HEK293 (cell line): ENCODE results near the gene FGFR4.

Experiments
- EGR2 ChIP-seq: fragments of 450-650 bp; formaldehyde crosslinking; IDR thresholded peaks from 2 replicates; pipeline ENCODE4 v1.5.1; 2016; ENCODE audit warnings: low read depth, missing biosample characterization, missing genetic modification characterization
- GLIS2 ChIP-seq: fragments of 450-650 bp; formaldehyde crosslinking; IDR thresholded peaks from 2 replicates; pipeline ENCODE4 v1.5.1; 2016; ENCODE audit warnings: missing biosample characterization, missing genetic modification characterization
- KLF8 ChIP-seq: fragments of 450-650 bp; formaldehyde crosslinking; IDR thresholded peaks from 2 replicates; pipeline ENCODE4 v1.5.1; 2016; ENCODE audit warnings: missing biosample characterization, missing genetic modification characterization
- KLF9 ChIP-seq: fragments of 450-650 bp; formaldehyde crosslinking; IDR thresholded peaks from 2 replicates; pipeline ENCODE4 v1.5.1; 2016; ENCODE audit warnings: missing biosample characterization, missing genetic modification characterization, low read depth
- ZBTB7A ChIP-seq: fragments of 450-650 bp; formaldehyde crosslinking; IDR thresholded peaks from 2 replicates; pipeline ENCODE4 v1.5.1; 2016; ENCODE audit warnings: low read depth, missing biosample characterization, missing genetic modification characterization
- ZNF175 ChIP-seq: fragments of 450-650 bp; formaldehyde crosslinking; IDR thresholded peaks from 2 replicates; pipeline ENCODE4 v1.5.1; 2016; ENCODE audit warnings: missing biosample characterization, missing genetic modification characterization
- ZNF2 ChIP-seq: fragments of 450-650 bp; formaldehyde crosslinking; IDR thresholded peaks from 2 replicates; pipeline ENCODE4 v1.5.1; 2016; ENCODE audit warnings: missing biosample characterization, missing genetic modification characterization
- ZNF24 ChIP-seq: fragments of 450-650 bp; formaldehyde crosslinking; IDR thresholded peaks from 2 replicates; pipeline ENCODE4 v1.5.1; 2016; ENCODE audit warnings: missing biosample characterization, missing genetic modification characterization
- ZNF514 ChIP-seq: fragments of 450-650 bp; formaldehyde crosslinking; IDR thresholded peaks from 2 replicates; pipeline ENCODE4 v1.5.1; 2016; ENCODE audit warnings: missing biosample characterization, missing genetic modification characterization
- ZNF555 ChIP-seq: fragments of 450-650 bp; formaldehyde crosslinking; conservative IDR thresholded peaks from 2 replicates; pipeline ENCODE4 v1.5.1; 2017; ENCODE audit warnings: missing biosample characterization, mild to moderate bottlenecking, missing genetic modification characterization, inconsistent platforms
- ZNF610 ChIP-seq: fragments of 450-650 bp; formaldehyde crosslinking; IDR thresholded peaks from 2 replicates; pipeline ENCODE4 v1.5.1; 2016; ENCODE audit warnings: missing biosample characterization, missing genetic modification characterization, borderline replicate concordance
- ZNF629 ChIP-seq: fragments of 450-650 bp; formaldehyde crosslinking; IDR thresholded peaks from 2 replicates; pipeline ENCODE4 v1.5.1; 2017; ENCODE audit warnings: missing biosample characterization, missing genetic modification characterization
- TF ChIP-seq, protein P1 (sequence below): fragments of 450-650 bp; IDR thresholded peaks from 2 replicates; pipeline ENCODE4 v1.5.1; 2018; ENCODE audit warnings: missing biosample characterization, mild to moderate bottlenecking, missing genetic modification characterization
- TF ChIP-seq, protein P2 (sequence below): fragments of 450-650 bp; formaldehyde crosslinking; IDR thresholded peaks from 2 replicates; pipeline ENCODE4 v1.5.1; 2016; ENCODE audit warnings: missing biosample characterization, missing genetic modification characterization
- TF ChIP-seq, protein P3 (sequence below): fragments of 450-650 bp; formaldehyde crosslinking; IDR thresholded peaks from 2 replicates; pipeline ENCODE4 v1.5.1; 2016; ENCODE audit warnings: missing biosample characterization, missing genetic modification characterization, low read depth
- TF ChIP-seq, protein P4 (sequence below): fragments of 450-650 bp; formaldehyde crosslinking; IDR thresholded peaks from 2 replicates; pipeline ENCODE4 v1.5.1; 2016; ENCODE audit warnings: missing biosample characterization, missing genetic modification characterization
- TF ChIP-seq, protein P5 (sequence below): fragments of 450-650 bp; formaldehyde crosslinking; IDR thresholded peaks from 2 replicates; pipeline ENCODE4 v1.5.1; 2016; ENCODE audit warnings: missing biosample characterization, missing genetic modification characterization
- TF ChIP-seq, protein P6 (sequence below): fragments of 450-650 bp; formaldehyde crosslinking; IDR thresholded peaks from 2 replicates; pipeline ENCODE4 v1.5.1; 2017; ENCODE audit warnings: missing biosample characterization, mild to moderate bottlenecking, missing genetic modification characterization, moderate library complexity
- TF ChIP-seq, protein P7 (sequence below): fragments of 450-650 bp; formaldehyde crosslinking; IDR thresholded peaks from 2 replicates; pipeline ENCODE4 v1.5.1; 2016; ENCODE audit warnings: missing biosample characterization, missing genetic modification characterization, borderline replicate concordance
- TF ChIP-seq, protein P8 (sequence below): fragments of 450-650 bp; formaldehyde crosslinking; IDR thresholded peaks from 2 replicates; pipeline ENCODE4 v1.5.1; 2017; ENCODE audit warnings: missing biosample characterization, missing genetic modification characterization
- TF ChIP-seq, protein P9 (sequence below): fragments of 450-650 bp; formaldehyde crosslinking; IDR thresholded peaks from 2 replicates; pipeline ENCODE4 v1.5.1; 2016; ENCODE audit warnings: missing biosample characterization, missing genetic modification characterization

The FGFR4 gene

DNA sequence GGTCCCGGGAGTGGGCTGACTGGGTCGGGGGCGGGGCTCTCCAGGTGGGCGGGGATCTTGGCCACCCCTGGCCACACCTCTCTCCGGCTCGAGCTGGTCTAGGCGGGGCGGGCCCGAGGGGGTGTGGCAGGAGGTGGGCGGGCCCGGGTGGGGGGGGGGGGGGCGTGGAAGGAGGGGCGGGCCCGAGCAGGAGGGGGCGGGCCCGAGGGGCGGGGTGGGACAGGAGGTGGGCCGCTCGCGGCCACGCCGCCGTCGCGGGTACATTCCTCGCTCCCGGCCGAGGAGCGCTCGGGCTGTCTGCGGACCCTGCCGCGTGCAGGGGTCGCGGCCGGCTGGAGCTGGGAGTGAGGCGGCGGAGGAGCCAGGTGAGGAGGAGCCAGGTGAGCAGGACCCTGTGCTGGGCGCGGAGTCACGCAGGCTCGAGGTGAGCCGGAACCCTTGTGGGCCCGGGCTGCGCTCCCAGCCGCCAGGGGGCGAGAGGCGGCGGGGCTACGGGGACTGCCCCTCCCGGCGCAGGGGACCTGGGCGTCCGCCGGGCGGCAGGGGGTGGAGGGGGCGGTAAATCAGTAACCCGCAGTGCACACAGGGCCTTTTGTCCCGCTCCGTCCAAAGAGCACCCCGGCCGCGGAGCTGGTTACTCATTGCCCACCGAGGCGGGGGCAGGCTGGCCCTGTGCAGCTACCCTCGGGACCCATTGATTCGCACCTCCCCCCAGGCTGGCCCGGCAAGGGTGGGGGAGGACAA, at the start of gene FGFR4 (continued):
- TF ChIP-seq, protein P1, sequence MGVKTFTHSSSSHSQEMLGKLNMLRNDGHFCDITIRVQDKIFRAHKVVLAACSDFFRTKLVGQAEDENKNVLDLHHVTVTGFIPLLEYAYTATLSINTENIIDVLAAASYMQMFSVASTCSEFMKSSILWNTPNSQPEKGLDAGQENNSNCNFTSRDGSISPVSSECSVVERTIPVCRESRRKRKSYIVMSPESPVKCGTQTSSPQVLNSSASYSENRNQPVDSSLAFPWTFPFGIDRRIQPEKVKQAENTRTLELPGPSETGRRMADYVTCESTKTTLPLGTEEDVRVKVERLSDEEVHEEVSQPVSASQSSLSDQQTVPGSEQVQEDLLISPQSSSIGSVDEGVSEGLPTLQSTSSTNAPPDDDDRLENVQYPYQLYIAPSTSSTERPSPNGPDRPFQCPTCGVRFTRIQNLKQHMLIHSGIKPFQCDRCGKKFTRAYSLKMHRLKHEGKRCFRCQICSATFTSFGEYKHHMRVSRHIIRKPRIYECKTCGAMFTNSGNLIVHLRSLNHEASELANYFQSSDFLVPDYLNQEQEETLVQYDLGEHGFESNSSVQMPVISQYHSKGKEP (tag by site-specific recombination) = no peak
- no peak for TF ChIP-seq ZNF24 (tag by site-specific recombination)
- TF ChIP-seq ZNF610 (tag by site-specific recombination) = 0 out of 2 replicates have a peak, but pooled peaks have one; percentile 35
- peak; percentile 84 for TF ChIP-seq EGR2 (tag by site-specific recombination)
- peak; percentile 83 for TF ChIP-seq KLF9 (tag by site-specific recombination)
- TF ChIP-seq, protein P2, sequence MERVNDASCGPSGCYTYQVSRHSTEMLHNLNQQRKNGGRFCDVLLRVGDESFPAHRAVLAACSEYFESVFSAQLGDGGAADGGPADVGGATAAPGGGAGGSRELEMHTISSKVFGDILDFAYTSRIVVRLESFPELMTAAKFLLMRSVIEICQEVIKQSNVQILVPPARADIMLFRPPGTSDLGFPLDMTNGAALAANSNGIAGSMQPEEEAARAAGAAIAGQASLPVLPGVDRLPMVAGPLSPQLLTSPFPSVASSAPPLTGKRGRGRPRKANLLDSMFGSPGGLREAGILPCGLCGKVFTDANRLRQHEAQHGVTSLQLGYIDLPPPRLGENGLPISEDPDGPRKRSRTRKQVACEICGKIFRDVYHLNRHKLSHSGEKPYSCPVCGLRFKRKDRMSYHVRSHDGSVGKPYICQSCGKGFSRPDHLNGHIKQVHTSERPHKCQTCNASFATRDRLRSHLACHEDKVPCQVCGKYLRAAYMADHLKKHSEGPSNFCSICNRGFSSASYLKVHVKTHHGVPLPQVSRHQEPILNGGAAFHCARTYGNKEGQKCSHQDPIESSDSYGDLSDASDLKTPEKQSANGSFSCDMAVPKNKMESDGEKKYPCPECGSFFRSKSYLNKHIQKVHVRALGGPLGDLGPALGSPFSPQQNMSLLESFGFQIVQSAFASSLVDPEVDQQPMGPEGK = peak; percentile 76
- peak; percentile 68 for TF ChIP-seq KLF8
- TF ChIP-seq, protein P3, sequence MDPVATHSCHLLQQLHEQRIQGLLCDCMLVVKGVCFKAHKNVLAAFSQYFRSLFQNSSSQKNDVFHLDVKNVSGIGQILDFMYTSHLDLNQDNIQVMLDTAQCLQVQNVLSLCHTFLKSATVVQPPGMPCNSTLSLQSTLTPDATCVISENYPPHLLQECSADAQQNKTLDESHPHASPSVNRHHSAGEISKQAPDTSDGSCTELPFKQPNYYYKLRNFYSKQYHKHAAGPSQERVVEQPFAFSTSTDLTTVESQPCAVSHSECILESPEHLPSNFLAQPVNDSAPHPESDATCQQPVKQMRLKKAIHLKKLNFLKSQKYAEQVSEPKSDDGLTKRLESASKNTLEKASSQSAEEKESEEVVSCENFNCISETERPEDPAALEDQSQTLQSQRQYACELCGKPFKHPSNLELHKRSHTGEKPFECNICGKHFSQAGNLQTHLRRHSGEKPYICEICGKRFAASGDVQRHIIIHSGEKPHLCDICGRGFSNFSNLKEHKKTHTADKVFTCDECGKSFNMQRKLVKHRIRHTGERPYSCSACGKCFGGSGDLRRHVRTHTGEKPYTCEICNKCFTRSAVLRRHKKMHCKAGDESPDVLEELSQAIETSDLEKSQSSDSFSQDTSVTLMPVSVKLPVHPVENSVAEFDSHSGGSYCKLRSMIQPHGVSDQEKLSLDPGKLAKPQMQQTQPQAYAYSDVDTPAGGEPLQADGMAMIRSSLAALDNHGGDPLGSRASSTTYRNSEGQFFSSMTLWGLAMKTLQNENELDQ (tag by site-specific recombination) = no peak
- TF ChIP-seq, protein P4, sequence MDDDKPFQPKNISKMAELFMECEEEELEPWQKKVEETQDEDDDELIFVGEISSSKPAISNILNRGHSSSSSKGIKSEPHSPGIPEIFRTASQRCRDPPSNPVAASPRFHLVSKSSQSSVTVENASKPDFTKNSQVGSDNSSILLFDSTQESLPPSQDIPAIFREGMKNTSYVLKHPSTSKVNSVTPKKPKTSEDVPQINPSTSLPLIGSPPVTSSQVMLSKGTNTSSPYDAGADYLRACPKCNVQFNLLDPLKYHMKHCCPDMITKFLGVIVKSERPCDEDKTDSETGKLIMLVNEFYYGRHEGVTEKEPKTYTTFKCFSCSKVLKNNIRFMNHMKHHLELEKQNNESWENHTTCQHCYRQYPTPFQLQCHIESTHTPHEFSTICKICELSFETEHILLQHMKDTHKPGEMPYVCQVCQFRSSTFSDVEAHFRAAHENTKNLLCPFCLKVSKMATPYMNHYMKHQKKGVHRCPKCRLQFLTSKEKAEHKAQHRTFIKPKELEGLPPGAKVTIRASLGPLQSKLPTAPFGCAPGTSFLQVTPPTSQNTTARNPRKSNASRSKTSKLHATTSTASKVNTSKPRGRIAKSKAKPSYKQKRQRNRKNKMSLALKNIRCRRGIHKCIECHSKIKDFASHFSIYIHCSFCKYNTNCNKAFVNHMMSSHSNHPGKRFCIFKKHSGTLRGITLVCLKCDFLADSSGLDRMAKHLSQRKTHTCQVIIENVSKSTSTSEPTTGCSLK (tag by site-specific recombination) = no peak
- TF ChIP-seq, protein P5, sequence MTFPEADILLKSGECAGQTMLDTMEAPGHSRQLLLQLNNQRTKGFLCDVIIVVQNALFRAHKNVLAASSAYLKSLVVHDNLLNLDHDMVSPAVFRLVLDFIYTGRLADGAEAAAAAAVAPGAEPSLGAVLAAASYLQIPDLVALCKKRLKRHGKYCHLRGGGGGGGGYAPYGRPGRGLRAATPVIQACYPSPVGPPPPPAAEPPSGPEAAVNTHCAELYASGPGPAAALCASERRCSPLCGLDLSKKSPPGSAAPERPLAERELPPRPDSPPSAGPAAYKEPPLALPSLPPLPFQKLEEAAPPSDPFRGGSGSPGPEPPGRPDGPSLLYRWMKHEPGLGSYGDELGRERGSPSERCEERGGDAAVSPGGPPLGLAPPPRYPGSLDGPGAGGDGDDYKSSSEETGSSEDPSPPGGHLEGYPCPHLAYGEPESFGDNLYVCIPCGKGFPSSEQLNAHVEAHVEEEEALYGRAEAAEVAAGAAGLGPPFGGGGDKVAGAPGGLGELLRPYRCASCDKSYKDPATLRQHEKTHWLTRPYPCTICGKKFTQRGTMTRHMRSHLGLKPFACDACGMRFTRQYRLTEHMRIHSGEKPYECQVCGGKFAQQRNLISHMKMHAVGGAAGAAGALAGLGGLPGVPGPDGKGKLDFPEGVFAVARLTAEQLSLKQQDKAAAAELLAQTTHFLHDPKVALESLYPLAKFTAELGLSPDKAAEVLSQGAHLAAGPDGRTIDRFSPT (tag by site-specific recombination) = peak; percentile 80
- peak; percentile 20; the same call in 1 of the 2 replicates for TF ChIP-seq ZNF629 (tag by site-specific recombination)
- no peak for TF ChIP-seq ZNF555 (tag by site-specific recombination)
- peak; percentile 92 for TF ChIP-seq GLIS2 (tag by site-specific recombination)
- TF ChIP-seq, protein P6, sequence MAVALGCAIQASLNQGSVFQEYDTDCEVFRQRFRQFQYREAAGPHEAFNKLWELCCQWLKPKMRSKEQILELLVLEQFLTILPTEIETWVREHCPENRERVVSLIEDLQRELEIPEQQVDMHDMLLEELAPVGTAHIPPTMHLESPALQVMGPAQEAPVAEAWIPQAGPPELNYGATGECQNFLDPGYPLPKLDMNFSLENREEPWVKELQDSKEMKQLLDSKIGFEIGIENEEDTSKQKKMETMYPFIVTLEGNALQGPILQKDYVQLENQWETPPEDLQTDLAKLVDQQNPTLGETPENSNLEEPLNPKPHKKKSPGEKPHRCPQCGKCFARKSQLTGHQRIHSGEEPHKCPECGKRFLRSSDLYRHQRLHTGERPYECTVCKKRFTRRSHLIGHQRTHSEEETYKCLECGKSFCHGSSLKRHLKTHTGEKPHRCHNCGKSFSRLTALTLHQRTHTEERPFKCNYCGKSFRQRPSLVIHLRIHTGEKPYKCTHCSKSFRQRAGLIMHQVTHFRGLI = 0 out of 2 replicates have a peak, but pooled peaks have one; percentile 18
- TF ChIP-seq ZNF2 (tag by site-specific recombination) = peak; percentile 66
- TF ChIP-seq, protein P7, sequence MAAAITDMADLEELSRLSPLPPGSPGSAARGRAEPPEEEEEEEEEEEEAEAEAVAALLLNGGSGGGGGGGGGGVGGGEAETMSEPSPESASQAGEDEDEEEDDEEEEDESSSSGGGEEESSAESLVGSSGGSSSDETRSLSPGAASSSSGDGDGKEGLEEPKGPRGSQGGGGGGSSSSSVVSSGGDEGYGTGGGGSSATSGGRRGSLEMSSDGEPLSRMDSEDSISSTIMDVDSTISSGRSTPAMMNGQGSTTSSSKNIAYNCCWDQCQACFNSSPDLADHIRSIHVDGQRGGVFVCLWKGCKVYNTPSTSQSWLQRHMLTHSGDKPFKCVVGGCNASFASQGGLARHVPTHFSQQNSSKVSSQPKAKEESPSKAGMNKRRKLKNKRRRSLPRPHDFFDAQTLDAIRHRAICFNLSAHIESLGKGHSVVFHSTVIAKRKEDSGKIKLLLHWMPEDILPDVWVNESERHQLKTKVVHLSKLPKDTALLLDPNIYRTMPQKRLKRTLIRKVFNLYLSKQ (tag by site-specific recombination) = no peak
- TF ChIP-seq ZNF514 (tag by site-specific recombination) = no peak
- TF ChIP-seq, protein P8, sequence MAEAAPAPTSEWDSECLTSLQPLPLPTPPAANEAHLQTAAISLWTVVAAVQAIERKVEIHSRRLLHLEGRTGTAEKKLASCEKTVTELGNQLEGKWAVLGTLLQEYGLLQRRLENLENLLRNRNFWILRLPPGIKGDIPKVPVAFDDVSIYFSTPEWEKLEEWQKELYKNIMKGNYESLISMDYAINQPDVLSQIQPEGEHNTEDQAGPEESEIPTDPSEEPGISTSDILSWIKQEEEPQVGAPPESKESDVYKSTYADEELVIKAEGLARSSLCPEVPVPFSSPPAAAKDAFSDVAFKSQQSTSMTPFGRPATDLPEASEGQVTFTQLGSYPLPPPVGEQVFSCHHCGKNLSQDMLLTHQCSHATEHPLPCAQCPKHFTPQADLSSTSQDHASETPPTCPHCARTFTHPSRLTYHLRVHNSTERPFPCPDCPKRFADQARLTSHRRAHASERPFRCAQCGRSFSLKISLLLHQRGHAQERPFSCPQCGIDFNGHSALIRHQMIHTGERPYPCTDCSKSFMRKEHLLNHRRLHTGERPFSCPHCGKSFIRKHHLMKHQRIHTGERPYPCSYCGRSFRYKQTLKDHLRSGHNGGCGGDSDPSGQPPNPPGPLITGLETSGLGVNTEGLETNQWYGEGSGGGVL = peak; percentile 84
- TF ChIP-seq ZBTB7A = no peak
- TF ChIP-seq, protein P9, sequence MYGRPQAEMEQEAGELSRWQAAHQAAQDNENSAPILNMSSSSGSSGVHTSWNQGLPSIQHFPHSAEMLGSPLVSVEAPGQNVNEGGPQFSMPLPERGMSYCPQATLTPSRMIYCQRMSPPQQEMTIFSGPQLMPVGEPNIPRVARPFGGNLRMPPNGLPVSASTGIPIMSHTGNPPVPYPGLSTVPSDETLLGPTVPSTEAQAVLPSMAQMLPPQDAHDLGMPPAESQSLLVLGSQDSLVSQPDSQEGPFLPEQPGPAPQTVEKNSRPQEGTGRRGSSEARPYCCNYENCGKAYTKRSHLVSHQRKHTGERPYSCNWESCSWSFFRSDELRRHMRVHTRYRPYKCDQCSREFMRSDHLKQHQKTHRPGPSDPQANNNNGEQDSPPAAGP = peak; percentile 81; the same call in 1 of the 2 replicates
- no peak for TF ChIP-seq ZNF175 (tag by site-specific recombination)
